ENCODE results near the gene TMEM156. TPM values are rescaled to one million over a fixed set of nuclear protein-coding genes. Genes with fewer than 3 reads are reported as not detected.

Gene TMEM156, protein sequence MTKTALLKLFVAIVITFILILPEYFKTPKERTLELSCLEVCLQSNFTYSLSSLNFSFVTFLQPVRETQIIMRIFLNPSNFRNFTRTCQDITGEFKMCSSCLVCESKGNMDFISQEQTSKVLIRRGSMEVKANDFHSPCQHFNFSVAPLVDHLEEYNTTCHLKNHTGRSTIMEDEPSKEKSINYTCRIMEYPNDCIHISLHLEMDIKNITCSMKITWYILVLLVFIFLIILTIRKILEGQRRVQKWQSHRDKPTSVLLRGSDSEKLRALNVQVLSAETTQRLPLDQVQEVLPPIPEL
- 0.77 and 0.86 TPM in 2 replicates for total RNA-seq (2014; rRNA removed)
- 0.70 TPM for polyA plus RNA-seq (2012)

DNA sequence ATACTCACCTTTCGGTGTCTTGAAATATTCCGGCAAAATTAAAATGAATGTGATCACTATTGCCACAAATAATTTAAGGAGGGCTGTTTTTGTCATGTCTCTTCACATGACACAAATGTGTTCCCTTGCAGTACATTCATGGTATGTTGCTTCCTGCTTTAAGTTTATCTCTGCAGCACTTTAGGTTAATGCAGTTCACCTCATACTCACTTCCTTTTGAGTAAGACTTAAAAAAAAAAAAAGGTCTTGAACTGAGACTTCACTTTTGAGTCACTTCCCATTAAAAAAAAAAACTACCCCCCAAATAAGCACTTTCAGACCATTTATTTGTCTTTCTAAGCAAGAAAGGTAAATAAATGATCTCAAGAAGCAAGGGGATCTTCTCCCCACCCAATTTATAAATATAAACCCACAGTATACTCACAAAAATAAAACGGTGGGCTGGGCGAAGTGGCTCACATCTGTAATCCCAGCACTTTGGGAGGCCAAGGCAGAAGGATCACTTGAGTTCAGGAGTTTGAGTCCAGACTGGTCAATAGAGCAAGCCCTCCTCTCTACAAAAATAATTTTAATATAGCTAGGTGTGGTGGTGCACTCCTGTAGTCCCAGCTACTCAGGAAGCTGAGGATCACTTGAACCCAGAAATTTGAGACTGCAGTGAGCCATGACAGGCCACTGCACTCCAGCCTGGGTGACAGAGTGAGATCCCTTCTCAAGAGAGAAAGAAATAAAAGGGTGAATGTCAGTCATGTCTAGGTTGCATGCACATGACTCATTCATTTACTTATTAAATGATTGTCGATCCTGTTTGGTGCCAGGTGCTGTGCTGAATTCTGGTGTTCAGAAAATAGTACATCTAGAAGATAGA, at the start of gene TMEM156:
Gene TMEM156, minus strand, starts transcription at position 192 of the 868 bp plus-strand sequence. Its CDS starts 96 bp downstream, at position 96.
- peak; percentile 38 for DNase-seq (ENCODE audit: low read depth)

DNA sequence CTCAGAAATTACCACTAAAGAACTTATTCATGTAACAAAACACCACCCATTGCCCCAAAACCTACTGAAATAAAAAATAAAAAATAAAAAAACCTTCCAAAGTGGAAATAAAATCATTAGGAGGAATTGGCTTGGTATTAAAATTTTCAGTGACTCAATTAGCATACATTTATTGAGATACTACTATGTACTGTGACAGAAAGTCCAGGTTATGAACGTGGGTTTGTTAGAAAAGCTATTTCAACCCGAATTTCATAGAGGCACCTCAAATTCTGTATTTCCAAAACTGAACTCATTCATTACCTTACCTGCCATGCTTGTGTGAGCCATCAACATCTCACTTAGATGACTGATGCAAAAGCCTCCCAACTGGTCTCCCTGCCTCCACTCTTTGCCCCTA, 46.6 kb upstream of the TMEM156 start:
- no peak for DNase-seq (ENCODE audit: low read depth)

DNA sequence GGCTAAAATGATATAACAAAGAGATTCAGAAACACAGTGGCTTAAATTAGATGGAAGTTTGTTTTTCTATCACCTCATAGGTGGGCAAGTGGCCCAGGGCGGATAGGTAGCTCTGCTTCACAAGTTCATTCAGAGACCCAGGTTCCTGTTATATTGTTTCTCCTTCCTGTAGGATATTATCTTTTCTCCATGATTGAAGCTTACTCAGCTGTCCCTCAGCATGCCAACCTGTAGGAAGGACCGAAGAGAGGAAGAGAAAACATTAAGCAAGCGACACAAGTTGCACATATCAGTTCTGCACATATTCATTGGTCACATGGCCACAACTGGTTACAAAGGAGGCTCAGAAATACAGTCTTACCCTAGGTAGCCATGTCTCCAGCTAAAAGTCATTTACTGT, 36.7 kb upstream of the TMEM156 start:
- DNase-seq (ENCODE audit: low read depth), result no peak

DNA sequence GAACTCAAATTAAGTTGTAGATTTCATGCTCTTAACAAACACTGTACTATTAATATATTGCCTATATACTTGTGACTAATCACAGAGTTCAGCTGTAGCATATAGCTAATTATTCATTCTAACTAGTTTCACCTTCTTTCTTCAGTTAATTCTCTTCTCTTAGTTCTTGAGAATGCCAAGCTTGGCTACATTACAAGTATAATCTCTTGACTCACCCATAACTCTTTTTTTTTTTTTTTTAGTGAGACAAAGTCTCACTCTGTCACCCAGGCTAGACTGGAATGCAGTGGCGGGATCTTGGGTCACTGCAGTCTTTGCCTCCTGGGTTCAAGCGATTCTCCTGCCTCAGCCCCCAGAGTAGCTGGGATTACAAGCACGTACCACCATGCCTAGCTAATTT, 35.2 kb upstream of the TMEM156 start:
- DNase-seq (ENCODE audit: low read depth), result no peak

DNA sequence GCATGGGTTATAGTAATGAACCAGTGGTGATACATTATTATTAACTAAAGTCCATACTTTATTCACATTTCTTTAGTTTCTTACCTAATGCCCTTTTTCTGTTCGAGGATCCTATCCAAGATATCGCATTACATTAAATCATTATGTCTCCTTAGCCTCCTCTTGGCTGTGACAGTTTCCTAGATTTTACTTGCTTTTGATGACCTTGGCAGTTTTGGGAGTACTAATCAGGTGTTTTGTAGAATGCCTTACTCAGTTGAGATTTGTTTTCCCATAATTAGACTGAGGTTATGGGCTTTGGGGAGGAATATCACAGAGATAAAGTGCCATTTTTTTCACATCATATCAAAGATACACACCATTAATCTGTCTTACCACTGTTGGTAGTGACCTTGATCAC, 34.8 kb upstream of the TMEM156 start:
- DNase-seq (ENCODE audit: low read depth), result no peak

DNA sequence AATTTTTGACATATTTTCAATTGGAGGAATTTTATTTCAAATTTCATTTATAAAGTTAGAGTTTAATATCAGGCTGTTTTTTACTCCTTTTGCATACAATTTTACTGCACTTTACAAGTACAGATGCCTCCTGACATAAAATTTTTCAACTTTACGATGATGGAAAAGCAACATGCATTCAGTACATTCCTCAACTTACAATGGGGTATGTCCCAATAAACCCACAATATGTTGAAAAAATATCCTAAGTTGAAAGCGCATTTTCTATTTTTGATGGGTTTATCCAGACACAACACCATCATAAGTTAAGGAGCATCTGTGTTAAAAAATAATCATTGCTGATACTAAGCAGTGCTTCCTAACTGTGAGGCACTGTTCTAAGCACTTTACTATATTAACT, 34.2 kb upstream of the TMEM156 start:
- DNase-seq (ENCODE audit: low read depth), result no peak

DNA sequence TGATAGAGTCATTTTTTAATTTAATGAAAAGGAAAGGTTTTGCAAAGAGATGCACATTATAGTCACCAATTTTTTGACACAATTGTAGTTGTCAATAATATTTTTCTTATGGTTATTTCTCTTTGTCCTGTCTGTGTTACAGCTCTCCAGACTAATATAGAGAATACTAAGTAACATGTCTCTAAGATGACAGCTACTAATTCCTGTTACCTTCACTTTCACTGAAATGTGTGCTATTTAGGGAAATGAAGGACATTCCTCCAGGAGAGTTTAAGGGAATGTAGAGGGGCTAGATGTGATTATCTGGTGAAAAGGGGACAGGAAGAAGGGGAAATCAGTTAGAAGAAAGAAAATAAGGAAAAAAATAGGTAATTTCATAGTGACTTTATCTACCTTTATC, 31.2 kb upstream of the TMEM156 start:
- no peak for DNase-seq (ENCODE audit: low read depth)

DNA sequence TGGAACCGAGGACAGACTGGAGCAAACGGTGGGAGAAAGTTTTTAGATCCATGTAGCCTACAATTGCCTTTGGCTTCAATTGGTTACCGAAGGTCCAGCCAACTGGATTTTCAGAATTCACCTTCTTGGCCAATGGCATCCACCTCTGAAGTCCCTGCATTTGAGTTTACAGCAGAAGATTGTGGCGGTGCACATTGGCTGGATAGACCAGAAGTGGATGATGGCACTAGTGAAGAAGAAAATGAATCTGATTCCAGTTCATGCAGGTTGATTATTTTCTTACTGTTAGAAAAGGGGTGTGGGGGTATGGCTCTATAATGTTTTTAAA, 30.5 kb upstream of the TMEM156 start:
- no peak for DNase-seq (ENCODE audit: low read depth)

DNA sequence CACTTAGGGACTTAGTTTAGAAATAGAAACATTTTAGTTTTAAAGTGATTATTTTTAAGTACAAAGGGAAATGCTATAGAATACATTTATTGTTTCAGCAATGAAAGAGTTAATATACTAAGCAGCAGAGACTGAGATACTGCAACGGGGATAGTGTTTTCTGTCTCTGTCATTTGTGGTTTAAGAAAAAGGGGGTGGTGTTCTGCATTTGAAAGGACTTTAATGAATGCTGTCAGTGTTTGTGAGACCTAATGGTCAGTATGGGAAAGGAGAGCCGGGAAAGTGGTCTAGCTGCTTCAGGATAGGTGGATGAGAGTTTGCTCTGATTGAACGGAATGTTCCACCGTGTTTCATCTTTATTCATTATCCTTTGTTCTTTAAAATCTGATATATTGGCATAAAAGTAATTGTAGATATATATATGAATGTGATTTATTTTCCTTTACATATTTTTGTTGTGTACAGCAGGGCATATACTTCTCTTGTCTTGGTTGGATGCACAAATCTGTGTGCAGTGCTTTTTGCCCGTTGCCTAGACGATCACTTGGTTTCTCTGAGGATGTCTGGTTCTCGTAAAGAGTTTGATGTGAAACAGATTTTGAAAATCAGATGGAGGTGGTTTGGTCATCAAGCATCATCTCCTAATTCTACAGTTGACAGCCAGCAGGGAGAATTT, 30.0 kb upstream of the TMEM156 start, which contains the start of gene KLHL5:
Gene KLHL5, plus strand, starts transcription at position 139 of the 676 bp plus-strand sequence. Its CDS starts 421 bp downstream, at position 560.
- DNase-seq (ENCODE audit: low read depth), result no peak

DNA sequence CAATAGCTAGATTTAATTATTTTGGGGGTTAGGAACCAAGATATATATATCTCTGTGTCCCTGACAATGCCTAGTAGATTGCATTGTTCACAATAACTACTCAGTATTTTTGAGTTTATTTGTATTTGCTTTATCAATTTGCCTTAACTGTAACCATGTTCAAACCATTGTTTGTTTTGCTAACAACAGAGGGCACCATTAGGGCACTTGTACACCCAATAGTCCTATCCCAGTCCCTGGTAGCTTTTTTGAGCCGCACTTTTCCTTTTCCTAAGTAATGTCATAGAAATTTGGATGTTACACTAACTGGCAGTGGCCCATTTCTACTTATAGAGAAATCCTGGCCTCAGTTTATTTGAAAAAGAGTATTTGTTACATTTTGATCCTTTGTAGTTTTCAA, 29.2 kb upstream of the TMEM156 start:
- DNase-seq (ENCODE audit: low read depth), result no peak

DNA sequence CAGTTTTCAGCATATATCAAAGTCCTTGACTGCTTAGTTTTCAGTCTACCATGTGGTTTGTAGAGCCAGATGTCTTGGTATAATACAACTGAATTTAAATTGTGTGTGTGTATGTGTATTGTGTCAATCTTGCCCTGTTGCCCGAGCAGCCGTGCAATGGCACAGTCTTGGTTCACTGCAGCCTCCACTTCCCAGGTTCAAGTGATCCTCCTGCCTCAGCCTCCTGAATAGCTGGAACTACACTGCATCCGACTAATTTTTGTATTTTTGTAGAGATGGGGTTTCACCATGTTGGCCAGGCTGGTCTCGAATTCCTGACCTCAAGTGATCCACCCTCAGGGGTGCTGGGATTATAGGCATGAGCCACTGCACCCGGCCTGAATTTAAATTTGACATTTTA, 23.8 kb upstream of the TMEM156 start:
- DNase-seq (ENCODE audit: low read depth), result no peak

DNA sequence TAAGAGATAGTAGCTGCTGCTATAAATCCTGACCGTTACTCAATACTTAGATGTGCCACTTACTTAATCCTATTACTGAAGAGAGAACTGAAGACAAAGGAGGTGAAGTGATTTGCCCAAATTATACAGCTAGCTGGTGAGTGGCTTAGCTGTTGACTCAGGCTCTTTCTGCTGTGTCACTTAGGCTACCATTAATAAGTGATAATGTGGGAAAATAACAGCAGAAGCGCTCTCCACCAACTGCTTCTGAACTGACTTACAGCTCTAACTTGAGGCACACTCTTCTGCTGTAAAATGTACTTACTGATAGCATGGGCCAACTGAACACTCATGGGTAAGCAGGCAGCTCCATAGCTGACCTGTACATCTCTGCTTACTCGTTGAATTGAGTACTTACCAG, 22.3 kb upstream of the TMEM156 start:
- DNase-seq (ENCODE audit: low read depth), result no peak

DNA sequence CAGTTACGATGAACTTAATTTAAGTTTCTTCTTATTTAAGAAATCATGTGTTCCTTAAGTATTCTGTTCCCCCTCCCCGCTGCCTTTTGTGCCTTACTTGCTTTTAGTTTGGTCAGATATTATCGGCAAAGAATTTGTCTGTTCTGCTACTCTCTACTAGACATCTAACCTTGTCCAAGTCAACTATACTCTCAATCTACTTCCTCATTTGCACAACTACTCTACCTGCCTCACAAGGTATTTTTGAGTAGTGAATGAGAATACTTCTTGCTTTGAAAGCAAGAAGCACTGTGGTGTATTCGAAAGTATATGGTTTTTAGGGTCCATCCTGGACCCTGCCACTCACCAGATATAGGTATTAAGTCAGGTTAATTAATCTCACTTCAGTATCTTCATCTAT, 21.8 kb upstream of the TMEM156 start:
- DNase-seq (ENCODE audit: low read depth), result no peak

DNA sequence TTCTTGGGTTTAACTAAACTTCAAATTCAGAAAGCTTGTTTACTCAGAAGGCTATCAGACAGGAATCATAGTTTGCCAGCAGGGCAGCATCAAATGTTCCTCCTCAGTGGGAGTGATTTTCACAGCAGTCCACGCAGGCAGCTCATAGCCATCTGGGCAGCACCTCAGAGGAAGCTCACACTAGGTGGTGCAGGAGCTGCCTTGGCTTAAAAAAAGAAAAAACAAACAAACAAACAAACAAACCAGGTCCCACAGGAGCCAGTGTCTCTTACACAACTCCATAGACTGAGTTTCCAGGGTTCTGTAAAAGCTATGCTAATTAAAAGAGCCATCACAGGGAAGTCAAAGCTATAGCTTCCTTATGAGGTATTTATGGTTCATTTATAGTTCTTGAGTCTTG, 19.3 kb upstream of the TMEM156 start:
- no peak for DNase-seq (ENCODE audit: low read depth)

DNA sequence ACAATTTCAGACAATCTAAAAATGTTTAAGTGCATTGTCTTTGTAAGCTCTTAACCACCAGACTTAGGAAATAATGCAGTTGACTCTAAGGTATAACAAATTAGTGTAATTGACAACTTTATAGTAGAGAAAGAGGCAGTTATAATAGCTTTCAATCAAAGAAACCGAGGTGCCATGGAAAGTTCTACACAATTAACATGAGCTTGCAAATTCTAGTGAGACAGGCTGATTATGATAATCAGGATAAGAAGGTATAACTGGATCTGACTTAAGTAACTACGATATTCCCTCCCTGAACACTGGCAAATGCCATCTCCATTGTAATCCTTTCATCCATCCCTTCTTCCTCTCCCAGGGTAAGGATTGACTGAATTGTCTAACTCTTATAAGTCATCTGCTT, 18.4 kb upstream of the TMEM156 start:
- DNase-seq (ENCODE audit: low read depth), result no peak

DNA sequence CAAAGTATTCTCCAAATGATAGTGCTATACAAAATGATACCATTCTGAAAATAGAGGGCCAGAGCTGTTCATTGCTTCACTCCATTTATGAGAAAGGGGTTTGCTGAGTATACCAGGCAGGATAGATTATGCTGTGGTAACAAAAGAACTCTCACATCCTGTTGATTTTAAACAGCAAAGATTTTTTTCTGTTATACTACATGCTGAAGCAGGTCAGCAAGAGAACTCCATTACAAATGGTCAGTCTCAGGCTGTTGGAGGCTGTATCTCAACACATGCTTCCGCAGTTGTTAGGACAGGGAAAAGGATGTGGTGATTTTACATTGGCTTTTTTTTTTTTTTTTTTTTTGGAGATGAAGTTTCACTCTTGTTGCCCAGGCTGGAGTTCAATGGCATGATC, 16.1 kb upstream of the TMEM156 start:
- DNase-seq (ENCODE audit: low read depth), result no peak

DNA sequence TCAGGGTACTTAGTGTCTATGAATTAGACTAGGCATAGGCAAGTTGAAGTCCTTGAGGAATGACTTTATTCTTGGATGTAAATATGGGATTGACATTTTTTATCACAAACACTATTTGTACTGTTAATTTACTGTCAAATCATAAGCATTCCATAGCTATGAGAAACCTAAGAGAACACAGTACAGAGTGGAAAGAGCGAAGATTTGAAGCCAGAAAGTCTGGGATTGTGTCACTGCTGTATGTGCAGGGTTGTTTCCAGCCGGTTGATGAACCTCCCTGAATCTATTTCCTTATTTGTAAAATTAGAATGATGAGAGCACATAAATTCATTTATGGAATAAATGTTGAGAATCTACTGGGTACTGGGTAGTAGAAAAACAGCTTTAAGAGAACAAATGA, 15.5 kb upstream of the TMEM156 start:
- no peak for DNase-seq (ENCODE audit: low read depth)

DNA sequence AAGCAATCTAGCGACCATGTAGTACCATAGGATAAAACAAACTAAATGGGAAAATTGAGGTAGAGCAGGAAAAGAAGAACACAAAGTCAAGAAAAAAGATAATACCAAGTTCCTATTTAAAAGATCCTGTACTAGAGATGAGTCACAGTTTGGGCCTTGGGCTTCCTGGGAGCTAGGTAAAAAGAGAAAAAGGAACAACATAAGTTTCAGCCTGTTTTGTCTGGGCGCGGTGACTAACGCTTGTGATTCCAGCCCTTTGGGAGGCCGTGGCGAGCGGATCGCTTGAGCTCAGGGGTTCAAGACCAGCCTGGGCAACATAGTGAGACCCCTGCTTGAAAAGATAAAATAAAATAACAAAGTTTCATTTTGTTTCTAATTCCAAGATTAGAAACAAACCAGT, 14.0 kb upstream of the TMEM156 start:
- peak; percentile 36 for DNase-seq (ENCODE audit: low read depth)

DNA sequence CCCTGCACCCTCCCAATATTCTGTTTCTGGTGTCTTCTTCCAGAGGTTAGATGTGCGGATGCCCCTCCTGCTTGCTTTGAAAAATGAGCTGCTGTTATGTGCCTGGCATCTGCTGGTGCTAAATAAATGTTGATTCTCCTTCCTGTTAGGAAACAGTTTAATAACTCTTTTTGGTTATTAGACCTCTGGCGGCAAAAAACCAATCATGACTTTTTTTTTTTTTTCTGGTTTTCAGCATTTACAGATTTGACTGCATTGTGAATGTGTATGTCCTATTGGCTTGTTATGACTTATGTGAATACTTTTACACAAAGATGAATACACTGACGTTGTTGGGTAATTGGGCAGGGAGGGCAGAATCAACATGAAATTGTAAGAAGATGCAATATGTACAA, 13.6 kb upstream of the TMEM156 start:
- peak; percentile 40 for DNase-seq (ENCODE audit: low read depth)

DNA sequence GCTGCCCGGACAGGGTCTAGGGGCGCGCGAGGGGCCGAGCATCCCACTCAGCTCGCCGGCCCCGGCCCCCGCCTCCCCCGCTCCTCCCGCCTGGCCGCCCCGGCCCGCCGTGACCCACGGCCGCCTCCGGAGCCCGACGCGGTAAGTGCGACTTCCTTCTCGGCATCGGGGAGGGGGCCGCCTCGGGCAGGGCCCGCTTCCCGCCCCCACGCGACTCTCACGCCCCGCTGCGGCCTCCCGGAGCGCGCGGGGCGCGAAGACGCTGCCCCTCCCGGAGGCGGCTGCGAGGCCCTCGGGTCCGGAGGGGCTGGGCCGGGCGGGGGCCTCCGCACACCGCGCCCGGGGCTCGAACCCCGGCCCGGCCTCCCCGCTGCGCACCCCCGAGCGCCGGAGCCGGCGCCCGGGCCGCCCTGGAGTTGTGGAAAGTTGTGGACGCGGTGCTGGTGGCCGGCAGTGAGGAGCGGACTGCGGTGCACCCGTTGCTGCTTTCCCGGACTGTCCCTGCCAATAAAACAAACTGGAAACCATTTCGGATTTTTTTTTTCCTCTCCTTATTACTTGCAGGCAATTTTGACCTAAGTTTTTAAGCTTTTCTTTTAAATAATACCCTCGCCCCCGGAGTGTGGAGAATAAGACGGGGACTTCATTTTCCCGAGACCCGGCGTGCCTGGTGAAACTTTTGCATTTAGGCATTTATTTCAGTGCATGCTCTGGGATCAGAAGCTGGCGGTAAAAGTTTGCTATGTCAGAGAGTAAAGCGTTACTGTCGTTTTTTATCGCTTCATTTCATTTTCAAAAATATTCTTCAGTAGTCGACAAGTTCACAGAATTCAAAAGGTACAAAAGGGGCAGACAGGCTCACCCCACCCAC, 13.0 kb upstream of the TMEM156 start:
- no peak for DNase-seq (ENCODE audit: low read depth)

DNA sequence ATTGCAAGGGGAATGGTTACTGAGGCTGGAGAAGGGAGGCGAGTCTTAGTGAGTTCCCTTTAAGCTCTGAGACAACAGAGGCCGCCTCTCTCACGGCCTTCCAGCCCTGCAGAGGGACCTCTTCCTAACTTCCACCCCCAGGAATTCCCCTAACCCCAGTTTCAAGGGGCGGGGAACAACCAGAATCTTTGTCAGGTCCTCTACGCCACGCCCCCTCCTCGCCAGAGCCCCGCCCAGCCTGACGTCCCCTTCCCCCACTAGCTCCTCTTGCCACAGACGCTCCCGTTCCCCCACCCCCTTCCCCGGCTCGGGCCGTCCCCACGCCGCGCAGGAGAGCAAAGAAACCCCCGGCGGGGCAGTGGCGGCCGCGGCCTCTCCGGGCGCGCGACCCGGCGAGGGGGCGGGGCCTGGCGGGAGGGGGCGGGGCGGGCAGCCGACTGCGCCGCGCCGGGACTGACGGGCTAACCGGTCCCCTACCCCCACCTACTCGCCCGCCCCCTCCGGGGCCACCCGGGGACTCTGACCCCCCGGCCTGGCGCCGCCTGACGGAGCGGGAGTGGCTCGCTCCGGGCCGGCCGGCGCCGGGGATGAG, 12.3 kb upstream of the TMEM156 start:
- DNase-seq (ENCODE audit: low read depth), result peak; percentile 91

Measured in LHCN-M2 (cell line).